ENCODE results near the gene CSK.

DNA sequence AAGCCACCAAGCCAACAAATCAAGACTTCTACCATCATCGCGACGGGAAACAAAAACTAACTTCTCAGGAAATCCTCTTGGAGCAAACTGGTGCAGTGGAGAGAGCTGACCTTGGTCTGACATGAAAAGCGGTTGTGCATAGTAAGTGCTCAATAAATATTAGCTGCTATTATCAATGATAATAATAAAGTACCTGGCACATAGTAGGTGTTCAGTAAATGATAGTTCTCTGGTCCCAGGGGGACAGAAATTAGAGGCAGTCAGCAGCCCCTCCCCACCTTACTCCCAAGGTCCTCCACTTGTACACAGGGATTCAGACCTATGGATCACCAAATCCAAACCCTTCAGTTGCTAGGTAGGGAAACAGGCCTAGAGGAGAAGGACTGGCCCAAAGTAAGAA lies 6.0 kb upstream of the CSK start:
- TF ChIP-seq, protein P1, sequence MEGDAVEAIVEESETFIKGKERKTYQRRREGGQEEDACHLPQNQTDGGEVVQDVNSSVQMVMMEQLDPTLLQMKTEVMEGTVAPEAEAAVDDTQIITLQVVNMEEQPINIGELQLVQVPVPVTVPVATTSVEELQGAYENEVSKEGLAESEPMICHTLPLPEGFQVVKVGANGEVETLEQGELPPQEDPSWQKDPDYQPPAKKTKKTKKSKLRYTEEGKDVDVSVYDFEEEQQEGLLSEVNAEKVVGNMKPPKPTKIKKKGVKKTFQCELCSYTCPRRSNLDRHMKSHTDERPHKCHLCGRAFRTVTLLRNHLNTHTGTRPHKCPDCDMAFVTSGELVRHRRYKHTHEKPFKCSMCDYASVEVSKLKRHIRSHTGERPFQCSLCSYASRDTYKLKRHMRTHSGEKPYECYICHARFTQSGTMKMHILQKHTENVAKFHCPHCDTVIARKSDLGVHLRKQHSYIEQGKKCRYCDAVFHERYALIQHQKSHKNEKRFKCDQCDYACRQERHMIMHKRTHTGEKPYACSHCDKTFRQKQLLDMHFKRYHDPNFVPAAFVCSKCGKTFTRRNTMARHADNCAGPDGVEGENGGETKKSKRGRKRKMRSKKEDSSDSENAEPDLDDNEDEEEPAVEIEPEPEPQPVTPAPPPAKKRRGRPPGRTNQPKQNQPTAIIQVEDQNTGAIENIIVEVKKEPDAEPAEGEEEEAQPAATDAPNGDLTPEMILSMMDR (IDR thresholded peaks at IDR 0.05; ENCODE audit: low read depth, low read length, missing input control) = no peak
- TF ChIP-seq, protein P2, sequence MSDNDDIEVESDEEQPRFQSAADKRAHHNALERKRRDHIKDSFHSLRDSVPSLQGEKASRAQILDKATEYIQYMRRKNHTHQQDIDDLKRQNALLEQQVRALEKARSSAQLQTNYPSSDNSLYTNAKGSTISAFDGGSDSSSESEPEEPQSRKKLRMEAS (IDR thresholded peaks at IDR 0.05) = no peak
- no peak for TF ChIP-seq SP1 (IDR thresholded peaks at IDR 0.05)
- no peak for TF ChIP-seq NR2F2 (IDR thresholded peaks at IDR 0.05)
- TF ChIP-seq, protein P3, sequence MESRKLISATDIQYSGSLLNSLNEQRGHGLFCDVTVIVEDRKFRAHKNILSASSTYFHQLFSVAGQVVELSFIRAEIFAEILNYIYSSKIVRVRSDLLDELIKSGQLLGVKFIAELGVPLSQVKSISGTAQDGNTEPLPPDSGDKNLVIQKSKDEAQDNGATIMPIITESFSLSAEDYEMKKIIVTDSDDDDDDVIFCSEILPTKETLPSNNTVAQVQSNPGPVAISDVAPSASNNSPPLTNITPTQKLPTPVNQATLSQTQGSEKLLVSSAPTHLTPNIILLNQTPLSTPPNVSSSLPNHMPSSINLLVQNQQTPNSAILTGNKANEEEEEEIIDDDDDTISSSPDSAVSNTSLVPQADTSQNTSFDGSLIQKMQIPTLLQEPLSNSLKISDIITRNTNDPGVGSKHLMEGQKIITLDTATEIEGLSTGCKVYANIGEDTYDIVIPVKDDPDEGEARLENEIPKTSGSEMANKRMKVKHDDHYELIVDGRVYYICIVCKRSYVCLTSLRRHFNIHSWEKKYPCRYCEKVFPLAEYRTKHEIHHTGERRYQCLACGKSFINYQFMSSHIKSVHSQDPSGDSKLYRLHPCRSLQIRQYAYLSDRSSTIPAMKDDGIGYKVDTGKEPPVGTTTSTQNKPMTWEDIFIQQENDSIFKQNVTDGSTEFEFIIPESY (IDR thresholded peaks at IDR 0.05) = no peak
- TF ChIP-seq, protein P4, sequence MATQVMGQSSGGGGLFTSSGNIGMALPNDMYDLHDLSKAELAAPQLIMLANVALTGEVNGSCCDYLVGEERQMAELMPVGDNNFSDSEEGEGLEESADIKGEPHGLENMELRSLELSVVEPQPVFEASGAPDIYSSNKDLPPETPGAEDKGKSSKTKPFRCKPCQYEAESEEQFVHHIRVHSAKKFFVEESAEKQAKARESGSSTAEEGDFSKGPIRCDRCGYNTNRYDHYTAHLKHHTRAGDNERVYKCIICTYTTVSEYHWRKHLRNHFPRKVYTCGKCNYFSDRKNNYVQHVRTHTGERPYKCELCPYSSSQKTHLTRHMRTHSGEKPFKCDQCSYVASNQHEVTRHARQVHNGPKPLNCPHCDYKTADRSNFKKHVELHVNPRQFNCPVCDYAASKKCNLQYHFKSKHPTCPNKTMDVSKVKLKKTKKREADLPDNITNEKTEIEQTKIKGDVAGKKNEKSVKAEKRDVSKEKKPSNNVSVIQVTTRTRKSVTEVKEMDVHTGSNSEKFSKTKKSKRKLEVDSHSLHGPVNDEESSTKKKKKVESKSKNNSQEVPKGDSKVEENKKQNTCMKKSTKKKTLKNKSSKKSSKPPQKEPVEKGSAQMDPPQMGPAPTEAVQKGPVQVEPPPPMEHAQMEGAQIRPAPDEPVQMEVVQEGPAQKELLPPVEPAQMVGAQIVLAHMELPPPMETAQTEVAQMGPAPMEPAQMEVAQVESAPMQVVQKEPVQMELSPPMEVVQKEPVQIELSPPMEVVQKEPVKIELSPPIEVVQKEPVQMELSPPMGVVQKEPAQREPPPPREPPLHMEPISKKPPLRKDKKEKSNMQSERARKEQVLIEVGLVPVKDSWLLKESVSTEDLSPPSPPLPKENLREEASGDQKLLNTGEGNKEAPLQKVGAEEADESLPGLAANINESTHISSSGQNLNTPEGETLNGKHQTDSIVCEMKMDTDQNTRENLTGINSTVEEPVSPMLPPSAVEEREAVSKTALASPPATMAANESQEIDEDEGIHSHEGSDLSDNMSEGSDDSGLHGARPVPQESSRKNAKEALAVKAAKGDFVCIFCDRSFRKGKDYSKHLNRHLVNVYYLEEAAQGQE (IDR thresholded peaks at IDR 0.05) = no peak
- TF ChIP-seq TAF1 (conservative IDR thresholded peaks at IDR 0.05) = no peak
- TF ChIP-seq GABPA (IDR thresholded peaks at IDR 0.05 in 1 of 2, conservative IDR thresholded peaks at IDR 0.05 in 1 of 2) = no peak
- no peak for TF ChIP-seq YY1 (IDR thresholded peaks at IDR 0.05)
- no peak for TF ChIP-seq ATF3 (IDR thresholded peaks at IDR 0.05)
